Epithelial cell of esophagus (primary cell): ENCODE data around the gene PLEKHA6.
A peak's percentile ranks its signal among the peaks of the same experiment; 100 is the strongest.

Experiments
- DNase-seq: peaks from one replicate; pipeline ENCODE4 v3.0.0; 2010; ENCODE audit warnings: low read depth
- H3K4me3 ChIP-seq: 2 replicates; pipeline ENCODE4 v1.5.1; 2011; ENCODE audit warnings: mild to moderate bottlenecking, low read length, control low read depth
- CTCF ChIP-seq: IDR thresholded peaks from 2 replicates; pipeline ENCODE4 v1.5.1; 2011; ENCODE audit warnings: low read depth, mild to moderate bottlenecking, low read length, control low read depth, inconsistent platforms; ENCODE audit not compliant: insufficient read depth; ENCODE audit errors: missing control alignments

PLEKHA6 gene

GRCh38 chr1:204232526-204232925, 127.2 kb downstream of the PLEKHA6 start:
- no peak for TF ChIP-seq CTCF
- no peak overlapping the region for H3K4me3 ChIP-seq
- DNase-seq, result no peak

GRCh38 chr1:204230211-204230610, 129.5 kb downstream of the PLEKHA6 start:
- no peak for TF ChIP-seq CTCF
- no peak for DNase-seq
- no peak overlapping the region for H3K4me3 ChIP-seq

GRCh38 chr1:204228896-204229295, 130.8 kb downstream of the PLEKHA6 start:
- H3K4me3 ChIP-seq, result no peak overlapping the region
- no peak for DNase-seq
- TF ChIP-seq CTCF, result no peak

- no peak for TF ChIP-seq CTCF
- DNase-seq, result no peak
- no peak overlapping the region for H3K4me3 ChIP-seq
Measured at GRCh38 chr1:204227996-204228785, 131.5 kb downstream of the PLEKHA6 start.

- DNase-seq, result no peak
- no peak for TF ChIP-seq CTCF
- H3K4me3 ChIP-seq, result no peak overlapping the region
Measured at GRCh38 chr1:204227351-204227750, 132.4 kb downstream of the PLEKHA6 start.

GRCh38 chr1:204225841-204226735, 133.6 kb downstream of the PLEKHA6 start:
- DNase-seq, result peak; percentile 90
- no peak overlapping the region for H3K4me3 ChIP-seq
- no peak for TF ChIP-seq CTCF
